ENCODE measurements around the gene BMPER.

DNA sequence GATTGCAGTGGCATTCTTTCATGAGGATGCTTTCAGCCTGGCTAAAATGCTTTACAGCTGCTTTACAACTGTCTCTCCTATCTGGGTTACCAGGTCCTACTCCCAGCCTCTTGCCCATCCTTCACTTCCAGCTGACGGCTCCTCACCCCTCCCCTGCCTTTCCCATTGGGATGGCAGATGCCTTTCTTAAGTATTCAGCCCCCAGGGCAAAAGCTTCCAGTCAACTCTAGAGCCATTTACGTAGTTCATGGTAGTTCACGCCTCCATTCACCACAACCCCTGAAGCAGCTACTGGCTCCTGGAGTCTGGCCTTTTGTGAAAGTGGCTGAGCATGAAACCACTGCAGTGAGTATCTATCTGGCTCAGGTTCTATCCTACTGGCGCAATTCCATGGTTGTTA, 17.2 kb upstream of the BMPER start:
- TF ChIP-seq POLR2A (IDR thresholded peaks at IDR 0.05) (no peak), POLR2AphosphoS5 (IDR thresholded peaks at IDR 0.05; ENCODE audit: insufficient read depth in 1 of 2, low read depth in 1 of 2) (no peak)

Data from vagina (tissue), 2 donors.